Myometrial cell (primary cell): ENCODE results near the gene PYCARD. TPM values are rescaled to one million over a fixed set of nuclear protein-coding genes. Genes with fewer than 3 reads are reported as not detected.

Experiments
- total RNA-seq: library from RNA; depleted of rRNA; stranded (reverse); fragments of >200 nt; gene quantifications from 2 replicates; pipeline ENCODE4 v1.2.3, GENCODE V29; 2015

The PYCARD gene
- 87.2 and 112 TPM in 2 replicates for total RNA-seq

DNA sequence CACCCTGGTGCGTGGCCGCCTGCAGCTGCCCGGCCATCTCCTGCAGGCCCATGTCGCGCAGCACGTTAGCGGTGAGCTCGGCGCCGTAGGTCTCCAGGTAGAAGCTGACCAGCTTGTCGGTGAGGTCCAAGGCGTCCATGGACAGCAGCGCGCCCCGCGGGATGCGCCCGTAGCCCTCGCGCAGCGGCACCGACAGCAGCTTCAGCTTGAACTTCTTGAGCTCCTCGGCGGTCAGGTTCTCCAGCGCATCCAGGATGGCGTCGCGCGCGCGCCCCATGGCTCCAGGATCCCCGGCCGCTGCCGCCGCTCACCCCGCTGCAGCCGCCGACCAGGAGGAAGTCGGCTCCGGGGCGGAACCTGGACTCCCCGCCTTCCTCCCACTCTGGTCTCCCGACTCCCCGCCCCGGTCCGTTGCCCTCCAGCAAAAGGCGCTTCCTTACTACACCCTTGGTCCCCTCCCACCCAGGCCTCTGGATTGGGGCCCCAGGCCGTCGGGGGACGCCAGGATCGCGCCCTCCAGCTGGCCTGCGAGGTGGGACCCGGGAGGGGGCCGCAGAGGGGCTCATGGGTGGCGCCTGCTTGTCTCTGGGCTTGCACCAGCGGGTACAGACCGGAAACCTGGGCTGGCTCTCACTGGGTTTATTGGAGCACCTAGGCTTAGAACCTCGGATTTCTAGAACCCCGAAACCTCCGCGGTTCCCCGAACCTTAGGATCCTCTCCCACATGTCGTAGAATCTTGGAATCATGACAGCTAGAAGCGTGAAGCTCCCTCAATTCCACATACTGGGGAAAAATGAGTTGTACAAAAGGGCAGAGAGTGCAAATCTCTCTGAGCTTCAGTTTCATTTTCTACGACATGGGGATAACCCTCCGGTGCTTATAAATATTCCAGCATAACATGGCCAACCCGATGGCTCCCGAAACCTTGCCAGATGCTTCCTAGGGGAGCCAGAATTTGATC, at the start of gene PYCARD:
PYCARD (minus strand) TSS at position 347 of the 962 bp plus-strand sequence; CDS start at position 277, 70 bp downstream.

DNA sequence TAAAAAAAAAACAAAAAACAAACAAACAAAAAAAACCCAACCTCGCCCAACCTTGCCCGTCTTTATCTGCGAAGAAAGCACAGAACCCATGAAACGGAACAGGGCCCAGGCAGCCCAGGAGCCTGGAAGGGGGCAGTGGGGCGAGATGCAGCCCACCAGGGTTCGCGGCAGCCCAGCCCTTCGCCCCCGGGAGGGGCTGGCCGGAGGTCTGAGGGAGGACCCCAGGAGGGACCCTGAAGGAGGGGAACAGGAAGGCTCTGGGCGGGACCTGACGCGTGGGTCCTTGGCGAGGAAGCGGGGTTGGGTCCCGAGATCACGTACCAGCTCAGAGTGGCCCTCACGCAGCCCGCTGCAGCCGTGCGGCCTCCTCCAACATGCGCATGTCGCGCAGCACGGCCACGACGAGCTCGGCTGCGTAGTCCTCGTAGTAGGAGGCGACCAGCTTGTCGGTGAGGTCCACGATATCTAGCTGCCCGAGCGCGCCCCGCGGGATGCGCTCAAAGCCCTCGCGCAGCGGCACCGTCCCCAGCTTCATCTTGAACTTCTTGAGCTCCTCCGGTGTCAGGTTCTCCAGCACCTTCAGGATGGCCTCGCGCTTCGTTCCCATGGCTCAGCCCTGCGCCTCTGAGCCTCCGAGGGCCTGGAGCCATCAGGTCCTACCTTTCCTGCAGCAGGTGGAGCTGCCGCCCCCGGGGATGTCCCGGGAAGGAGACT, 14.0 kb upstream of the PYCARD start, which contains the start of gene PYDC1:
PYDC1 (minus strand) TSS at position 714 of the 714 bp plus-strand sequence; CDS start at position 607, 107 bp downstream.

DNA sequence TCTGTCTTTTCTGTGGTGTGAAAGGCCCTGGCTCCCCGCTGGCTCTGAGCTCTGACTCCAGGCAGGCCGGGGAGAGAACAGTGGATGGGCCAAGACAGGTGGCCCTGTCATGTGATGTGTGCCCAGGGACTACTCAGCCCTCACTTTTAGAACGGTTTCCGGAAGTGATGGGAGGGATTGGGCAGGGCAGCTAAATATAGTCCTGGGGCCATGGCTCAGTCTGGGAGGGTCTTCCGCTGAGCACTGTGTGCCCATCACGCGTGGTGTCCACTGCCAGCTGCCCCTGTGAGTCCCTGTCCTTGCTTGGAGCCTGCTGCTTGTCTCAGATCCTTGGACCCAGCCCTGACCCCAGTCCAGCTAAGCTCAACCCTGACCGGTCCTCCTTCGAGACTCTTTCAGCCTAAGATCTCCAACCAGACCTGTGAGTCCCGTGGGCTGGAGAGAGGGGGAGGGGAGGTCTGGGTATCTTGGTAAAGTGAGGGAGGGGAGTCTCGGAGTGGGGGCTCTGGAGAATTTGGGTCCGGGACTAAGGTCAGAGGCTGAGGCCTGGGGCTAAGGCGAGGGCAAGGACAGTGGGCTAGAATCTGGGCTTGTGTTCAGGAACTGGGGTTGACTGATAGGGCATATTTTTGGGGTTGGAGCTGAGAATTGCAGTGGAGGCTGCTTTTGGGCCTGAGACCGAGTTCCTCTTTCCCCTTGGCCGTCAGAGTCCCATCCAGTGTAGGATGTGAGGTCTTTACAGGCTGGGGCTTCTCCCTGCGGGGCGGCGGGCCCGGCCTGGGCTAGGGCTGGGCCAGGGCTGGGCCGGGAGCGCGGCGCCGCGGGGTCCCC, 11.5 kb upstream of the PYCARD start, which contains the start of gene TRIM72:
TRIM72 (plus strand) TSS at position 243 of the 831 bp plus-strand sequence. CDS start 620 bp downstream, outside the sequence.

DNA sequence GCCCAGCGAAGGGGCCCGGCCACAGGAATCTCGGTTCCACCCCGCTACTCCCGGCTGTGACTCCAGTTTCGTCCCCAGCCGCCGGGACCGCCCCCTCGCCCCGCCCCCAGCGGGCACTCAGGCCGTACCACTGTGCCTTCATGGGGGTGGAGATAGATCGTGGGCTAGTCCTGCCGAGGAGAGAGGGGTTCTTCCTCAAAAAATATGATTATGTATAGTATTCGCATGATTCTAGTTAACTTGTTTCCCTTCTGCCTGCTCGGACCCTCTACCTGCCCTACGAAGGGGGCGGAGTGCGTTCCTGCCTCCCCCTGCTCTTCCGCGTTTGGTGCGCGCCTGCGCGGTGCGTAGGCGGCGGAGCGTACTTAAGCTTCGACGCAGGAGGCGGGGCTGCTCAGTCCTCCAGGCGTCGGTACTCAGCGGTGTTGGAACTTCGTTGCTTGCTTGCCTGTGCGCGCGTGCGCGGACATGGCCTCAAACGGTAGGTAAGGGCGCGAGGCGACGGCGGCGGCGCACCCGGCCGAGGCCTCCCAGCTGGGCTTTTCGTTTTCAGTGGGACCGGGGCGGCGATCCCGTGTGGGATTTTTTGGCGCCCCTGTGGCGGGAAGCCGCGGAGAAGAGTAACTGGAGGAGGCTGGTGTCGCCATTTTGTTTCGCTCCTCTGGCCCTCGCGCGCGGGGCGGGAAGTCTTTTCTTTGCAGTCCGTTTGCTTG, 22.7 kb downstream of the PYCARD start, which contains the start of gene FUS:
FUS (plus strand) TSS at position 393 of the 713 bp plus-strand sequence; CDS start at position 469, 76 bp downstream.

Other genes with a start within 250 kb of the PYCARD start
- gene SETD1A, start 245.0 kb downstream of the PYCARD start, total RNA-seq, result 3.2 TPM in 2 replicates
- 24.5 and 26.2 TPM in 2 replicates for gene HSD3B7, start 217.6 kb downstream of the PYCARD start, total RNA-seq
- 0.86 and 1.4 TPM in 2 replicates for gene STX1B, start 192.1 kb downstream of the PYCARD start, total RNA-seq
- 24.8 and 36.2 TPM in 2 replicates for gene STX4, start 169.2 kb downstream of the PYCARD start, total RNA-seq
- 14.4 and 16.1 TPM in 2 replicates for gene ZNF668, start 128.5 kb downstream of the PYCARD start, total RNA-seq
- 6.9 and 15.6 TPM in 2 replicates for gene ZNF646, start 128.3 kb downstream of the PYCARD start, total RNA-seq
- under 0.01 and 1.4 TPM in 2 replicates for gene PRSS53, start 113.8 kb downstream of the PYCARD start, total RNA-seq
- gene VKORC1, start 108.0 kb downstream of the PYCARD start, total RNA-seq, result 211 and 231 TPM in 2 replicates
- gene BCKDK, start 94.4 kb downstream of the PYCARD start, total RNA-seq, result 64.9 and 65.9 TPM in 2 replicates
- 31.2 and 33.7 TPM in 2 replicates for gene KAT8, start 85.1 kb downstream of the PYCARD start, total RNA-seq
- not detected in 2 replicates for gene PRSS8, start 67.0 kb downstream of the PYCARD start, total RNA-seq
- gene PRSS36, start 52.7 kb downstream of the PYCARD start, total RNA-seq, result 0.18 and 2.0 TPM in 2 replicates
- gene FUS, start 22.6 kb downstream of the PYCARD start, total RNA-seq, result 52.8 and 55.5 TPM in 2 replicates
- gene TRIM72, start 11.4 kb upstream of the PYCARD start, total RNA-seq, result not detected in 2 replicates
- gene PYDC1, start 14.4 kb upstream of the PYCARD start, total RNA-seq, result not detected in 2 replicates
- gene ITGAM, start 57.2 kb upstream of the PYCARD start, total RNA-seq, result not detected in 2 replicates
- gene ITGAX, start 152.4 kb upstream of the PYCARD start, total RNA-seq, result 0.86 and 1.9 TPM in 2 replicates
- not detected in 2 replicates for gene ITGAD, start 190.6 kb upstream of the PYCARD start, total RNA-seq
- gene COX6A2, start 225.6 kb upstream of the PYCARD start, total RNA-seq, result not detected in 2 replicates
- gene ZNF843, start 240.0 kb upstream of the PYCARD start, total RNA-seq, result 0.29 and 0.71 TPM in 2 replicates